NCI-H1417 (cell line): ENCODE data around the gene TOP2B.

Experiments used
- DNase-seq, 3 experiments: peaks; one replicate each; lab custom pipeline; 2025; lab: John Stamatoyannopoulos, UW

Gene TOP2B

GRCh38 chr3:25673738-25674298 lies 9.1 kb upstream of the TOP2B start:
- no peak for DNase-seq

DNA sequence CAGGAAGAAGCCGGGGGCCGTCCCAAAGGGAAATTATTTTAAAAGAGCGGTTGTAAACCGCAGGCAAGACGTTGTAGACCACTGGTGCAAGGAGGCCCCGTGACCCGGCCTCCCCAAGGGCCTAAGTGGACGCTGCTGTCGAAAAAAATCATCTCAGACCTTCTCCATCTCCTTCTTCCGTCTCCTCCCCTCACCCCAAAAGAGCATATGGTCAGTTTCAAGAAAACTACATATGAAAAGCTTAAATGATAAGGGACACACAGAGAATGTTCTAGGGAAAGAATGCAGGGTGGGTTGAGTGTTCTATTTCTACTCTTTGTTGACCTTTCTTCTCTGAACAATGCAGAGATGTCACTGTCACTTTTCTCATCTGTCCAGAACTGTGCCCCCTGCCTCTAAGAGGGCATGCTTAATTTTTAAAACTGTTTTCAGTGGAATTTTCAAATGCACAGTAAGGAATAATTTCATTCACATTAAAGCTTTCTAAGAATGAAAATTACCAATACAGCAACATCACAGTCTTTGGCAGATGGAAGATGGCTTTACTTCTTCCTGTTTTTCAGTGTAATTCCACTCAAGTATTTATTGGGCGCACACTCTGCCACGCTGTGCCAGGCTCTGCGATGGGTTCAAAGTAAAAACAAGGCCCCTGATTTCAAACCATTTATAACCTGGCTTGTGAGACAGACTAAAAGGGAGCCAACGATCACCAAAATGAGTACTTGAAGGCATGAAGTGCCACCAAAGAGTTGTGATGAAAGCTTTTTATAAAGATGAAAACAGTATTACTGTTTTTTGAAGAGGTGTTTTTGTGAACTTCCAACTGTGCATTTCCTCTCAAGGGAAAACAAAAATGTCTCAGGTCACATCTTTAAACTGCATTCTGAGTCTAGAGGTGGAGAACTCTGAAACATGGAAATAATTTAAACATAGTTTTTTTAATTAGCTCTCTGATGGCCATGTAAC lies 891 bp upstream of the TOP2B start:
- DNase-seq, result peak in 2 of 3 experiments; percentile 12 to 34

DNA sequence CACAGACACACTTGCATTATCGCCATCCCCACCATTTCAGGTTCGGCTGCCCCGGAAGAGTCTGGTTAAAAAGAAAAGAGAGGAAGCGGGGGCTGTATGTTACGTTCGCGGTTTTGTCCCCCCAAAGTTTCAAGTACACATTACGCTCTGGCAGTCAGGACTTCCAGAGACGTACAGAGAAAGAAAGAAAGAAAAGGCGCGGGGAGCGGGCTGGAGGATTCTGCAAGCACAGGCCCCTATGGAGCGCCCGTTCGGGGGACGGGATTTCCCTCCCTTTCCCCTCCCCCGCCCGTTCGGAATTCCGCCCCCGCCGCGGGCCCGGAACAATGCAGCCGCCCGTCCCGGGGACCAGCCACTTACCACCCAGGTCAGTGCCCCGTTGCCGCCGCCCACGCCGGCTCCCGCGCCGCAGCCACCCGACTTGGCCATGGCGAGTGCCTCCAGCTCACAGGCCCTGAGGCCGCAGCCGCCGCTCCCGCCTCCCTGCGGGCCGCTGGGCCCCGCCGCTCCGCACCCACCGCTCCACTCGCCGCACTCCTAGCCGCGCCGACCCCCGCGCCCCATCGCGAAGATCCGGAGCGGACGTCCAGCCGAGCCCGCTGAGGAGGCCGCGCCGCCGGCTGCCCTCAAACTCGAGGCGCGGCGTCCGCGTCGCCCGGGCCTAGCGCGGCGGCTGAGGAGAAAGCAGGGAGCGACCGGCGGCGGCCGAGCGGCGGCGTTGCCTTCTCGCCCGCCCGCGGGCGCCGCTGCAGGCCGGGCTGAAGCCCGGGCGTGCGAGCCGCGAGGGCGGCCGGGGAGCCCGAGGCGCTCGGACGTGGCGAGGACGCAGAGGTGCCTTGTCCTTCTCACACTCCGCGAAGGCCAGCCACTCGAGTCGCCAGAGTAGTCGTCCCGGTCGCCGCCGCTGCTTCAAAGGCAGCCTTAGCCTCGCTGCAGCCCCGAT lies 567 bp downstream of the TOP2B start:
- DNase-seq, result peak; percentile 31 to 88 (median 70)

- peak; percentile 33 to 69 (median 51) for DNase-seq
Observed at GRCh38 chr3:25663347-25663868, 1.3 kb downstream of the TOP2B start.

DNA sequence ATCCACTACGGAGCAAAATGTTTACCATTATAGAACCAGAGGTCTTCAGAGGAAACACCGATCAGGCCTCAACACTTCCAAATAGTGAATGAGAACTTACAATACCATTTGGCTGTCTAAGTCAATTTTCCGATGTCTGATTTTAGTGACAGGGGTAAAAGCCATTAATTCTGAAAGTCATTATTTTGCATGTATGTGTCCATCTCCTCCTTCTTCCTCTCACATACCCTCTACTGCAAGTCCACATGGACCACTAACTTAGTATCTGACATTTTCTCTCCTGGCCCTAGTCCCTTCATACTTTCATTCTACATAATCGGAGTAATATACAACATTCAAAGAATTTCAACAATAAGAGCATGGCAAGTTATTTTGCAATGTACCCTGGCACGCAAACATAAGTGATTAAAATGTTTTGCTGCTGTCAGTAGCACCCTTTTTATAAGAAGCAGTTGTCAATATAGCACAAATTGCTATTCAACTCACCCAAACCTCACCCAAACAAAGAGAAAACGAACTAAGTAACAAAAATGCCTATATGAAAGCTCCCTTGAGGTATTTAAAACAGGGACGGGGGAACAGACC lies 1.9 kb downstream of the TOP2B start:
- no peak for DNase-seq

DNA sequence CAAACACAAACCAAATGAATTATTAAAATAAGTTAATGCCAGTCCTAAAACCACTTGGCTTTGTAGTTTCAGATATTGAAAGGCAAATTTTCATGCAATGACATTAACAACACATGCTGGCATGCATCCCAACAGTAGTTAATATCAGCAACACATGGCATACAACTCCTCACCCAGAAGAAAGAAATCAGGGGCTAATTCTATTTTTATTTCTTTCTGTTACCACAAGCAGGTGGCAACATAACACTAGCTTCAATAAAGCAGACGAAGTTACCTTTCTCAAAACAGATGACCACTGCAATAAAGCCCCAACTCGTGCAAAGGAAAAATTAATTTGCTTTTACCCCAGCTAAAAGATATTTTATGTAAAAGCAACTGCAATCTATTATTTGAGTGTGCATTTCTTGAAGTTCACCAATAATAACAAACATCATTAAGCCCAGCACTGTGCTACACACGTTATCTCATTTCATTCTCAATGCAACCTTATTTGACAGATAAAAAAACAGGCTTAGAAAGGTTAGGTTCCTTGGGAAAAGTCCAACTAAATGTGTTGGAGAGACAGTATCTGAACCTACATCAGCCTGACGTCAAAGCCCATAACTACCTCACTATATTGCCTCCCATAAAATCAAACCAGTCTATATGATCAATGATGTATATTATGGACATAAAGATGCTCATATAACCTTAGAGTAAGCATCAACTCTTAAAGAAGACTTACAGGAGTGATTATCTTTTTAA lies 2.8 kb downstream of the TOP2B start:
- DNase-seq, result no peak

GRCh38 chr3:25658836-25659235 lies 5.9 kb downstream of the TOP2B start:
- DNase-seq, result no peak

GRCh38 chr3:25657293-25657692 lies 7.4 kb downstream of the TOP2B start:
- no peak for DNase-seq

GRCh38 chr3:25655659-25656058 lies 9.0 kb downstream of the TOP2B start:
- no peak for DNase-seq

GRCh38 chr3:25654576-25654975 lies 10.1 kb downstream of the TOP2B start:
- no peak for DNase-seq

DNA sequence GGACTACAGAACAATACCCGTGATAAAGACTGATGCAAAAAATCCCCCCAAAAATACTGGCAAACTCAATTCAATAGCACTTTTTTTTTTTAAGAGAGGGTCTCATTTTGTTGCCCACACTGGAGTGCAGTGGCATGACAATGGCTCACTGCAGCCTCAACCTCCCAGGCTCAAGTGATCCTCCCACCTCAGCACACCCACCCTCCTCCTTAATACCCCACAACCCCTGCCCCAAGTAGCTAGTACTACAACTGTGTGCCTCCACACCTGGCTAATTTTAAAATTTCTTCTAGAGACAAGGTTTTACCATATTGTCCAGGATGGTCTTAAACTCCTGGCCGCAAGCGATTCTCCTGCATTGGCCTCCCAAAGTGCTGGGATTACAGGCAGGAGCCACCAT lies 11.4 kb downstream of the TOP2B start:
- DNase-seq, result no peak

DNA sequence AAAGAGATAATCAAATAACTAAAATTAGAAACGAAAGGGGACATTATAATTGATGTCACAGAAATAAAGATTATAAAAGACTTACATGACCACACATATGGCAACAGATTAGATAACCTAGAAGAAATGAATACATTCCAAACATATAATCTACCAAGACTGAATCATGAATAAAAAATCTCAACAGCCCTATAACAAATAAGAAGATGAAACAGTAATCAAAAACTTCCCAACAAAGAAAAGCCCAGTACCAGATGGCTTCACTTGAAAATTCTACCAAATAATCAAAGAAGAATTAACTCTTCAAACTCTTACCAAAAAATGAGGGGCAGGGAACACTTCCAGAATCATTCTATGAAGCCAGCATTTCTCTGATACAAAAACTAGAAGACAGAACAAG lies 11.8 kb downstream of the TOP2B start:
- DNase-seq, result no peak

DNA sequence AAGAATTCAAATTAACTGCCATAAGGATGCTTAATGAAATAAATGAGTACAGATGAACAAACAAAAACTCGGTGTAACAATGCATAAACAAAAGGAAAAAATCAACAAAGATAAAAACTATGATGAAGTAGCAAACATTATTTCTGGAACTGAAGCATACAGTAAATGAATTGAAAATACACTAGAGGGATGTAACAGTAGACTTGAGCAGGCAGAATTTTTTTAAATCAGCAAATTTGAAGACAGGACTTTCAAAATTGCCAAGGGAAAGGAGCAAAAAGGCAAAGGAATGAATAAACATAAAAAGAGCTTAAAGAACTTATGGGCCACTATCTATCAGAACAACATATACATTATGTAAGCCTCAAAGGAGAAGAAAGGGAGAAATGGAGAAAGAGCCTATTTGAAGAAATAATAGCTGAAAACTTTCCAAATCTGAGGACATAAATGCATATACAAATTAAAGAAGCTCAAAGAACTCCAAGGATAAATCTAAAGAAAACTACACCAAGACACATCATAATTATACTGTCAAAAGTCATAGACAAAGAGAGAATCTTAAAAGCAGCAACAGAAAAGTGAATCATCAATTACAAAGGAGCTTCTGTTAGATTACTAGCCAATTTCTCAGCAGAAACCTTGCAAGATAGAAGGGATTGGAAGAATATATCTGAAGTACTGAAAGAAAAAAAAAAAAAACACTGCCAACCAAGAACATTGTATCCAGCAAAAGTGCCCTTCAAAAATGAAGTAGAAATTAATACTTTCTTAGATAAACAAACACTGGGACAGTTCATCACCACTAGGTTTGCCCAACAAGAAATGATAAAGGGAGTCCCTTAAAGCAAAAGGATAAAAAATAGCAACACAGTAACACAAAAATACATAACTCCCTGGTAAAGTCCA lies 15.5 kb downstream of the TOP2B start:
- DNase-seq, result no peak

DNA sequence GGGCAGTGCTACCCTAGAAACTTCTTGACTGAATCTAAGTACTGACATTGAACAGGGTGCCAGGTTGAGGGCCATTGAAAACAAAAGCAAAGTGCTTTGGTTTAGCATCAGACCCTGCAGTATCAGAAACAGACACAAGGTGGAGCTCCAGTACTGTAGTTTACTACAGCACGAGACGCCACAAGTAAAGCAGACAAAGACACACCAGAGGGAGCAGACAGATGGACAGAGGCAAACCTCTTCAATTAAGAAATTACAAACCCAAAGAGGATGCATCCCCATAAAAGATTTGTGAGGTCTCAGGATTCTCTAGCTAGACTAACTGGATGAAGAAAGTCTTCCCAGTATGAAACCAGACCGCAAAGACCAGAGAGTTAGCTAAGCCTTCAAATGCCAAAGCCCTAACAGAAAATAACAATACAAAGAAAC lies 16.6 kb downstream of the TOP2B start:
- DNase-seq, result peak; percentile 8 to 58 (median 56)

DNA sequence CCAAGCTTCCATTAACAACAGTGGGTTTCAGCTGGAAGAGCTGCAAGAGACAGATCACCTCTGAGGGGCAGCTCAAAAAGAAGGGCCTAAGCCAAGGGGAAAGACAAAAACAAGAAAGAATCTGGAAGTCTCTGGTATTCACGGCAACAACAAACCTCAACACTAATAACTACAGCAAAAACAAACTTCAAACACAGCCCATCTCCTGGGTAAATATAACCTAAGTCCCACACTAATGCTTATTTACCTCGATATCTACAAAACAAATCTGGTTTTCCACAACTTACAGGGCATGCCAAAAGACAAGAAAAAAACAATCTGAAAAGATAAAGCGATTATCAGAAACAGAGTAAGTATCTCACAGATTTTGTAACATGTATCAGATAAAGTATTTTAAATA lies 29.7 kb downstream of the TOP2B start:
- DNase-seq, result no peak

DNA sequence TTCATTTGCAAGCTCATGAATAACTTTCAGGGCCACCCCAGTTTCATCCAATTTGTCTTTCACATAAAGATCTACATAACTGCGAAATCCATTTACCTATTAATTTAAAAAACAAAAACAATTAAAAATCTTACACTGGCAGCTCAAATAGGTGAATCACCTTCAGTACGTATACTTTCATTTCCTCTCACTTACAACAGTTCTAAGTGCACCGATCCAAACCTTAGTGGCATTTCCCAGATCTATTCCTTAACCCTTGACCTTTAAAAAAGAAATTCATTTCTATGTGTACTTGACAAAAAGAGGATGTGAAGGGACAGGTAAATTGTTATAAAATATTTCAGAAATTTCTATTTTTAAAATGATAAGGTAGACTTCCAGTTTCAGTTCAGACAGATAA lies 30.8 kb downstream of the TOP2B start:
- DNase-seq, result no peak

DNA sequence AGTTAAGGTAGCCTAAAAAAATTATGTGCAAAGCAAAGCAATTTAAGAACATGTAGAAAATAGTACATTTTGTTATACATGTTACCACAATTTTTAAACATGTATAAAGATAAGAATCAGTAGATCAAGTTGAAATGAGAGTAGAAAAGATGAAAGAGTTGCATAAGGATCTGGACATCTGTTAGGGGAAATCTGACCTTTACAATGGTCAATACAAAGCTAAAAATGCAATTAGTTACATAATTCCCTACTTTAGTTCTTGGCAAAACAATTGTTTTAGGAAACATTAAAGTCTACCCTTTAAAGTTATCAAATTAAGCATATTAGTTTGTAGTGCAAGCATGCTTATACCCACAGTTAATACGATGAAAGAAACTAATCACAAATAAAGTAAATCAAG lies 32.7 kb downstream of the TOP2B start:
- DNase-seq, result no peak

DNA sequence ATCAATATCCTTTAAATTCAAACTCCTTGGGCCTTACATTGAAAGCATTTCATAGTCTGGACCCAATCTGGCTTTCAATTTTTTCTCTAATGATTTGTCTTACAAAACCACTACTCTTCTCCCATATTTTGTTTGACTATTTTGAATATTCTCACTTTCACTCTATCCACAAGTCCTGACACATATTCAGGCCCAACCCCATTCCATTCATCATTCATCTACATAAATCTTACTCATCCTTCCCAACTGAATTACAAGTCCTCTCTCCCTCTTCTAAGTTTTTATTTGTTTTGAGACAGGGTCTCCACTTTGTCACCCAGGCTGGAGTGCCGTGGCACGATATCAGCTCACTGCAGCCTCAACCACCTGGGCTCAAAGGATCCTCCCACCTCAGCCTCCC lies 43.6 kb downstream of the TOP2B start:
- DNase-seq, result no peak

- no peak for DNase-seq
Observed at GRCh38 chr3:25620493-25620892, 44.2 kb downstream of the TOP2B start.

- DNase-seq, result no peak
Observed at GRCh38 chr3:25619382-25619781, 45.3 kb downstream of the TOP2B start.
